ENCODE results near the gene COL6A3.

GRCh38 chr2:237455764-237456163 lies 41.8 kb upstream of the COL6A3 start:
- no peak for TF ChIP-seq POLR2AphosphoS5 (IDR thresholded peaks at IDR 0.05; ENCODE audit: low read depth, low read length)
- no peak for TF ChIP-seq CTCF (IDR thresholded peaks at IDR 0.05 in 2 of 3, conservative IDR thresholded peaks at IDR 0.05 in 1 of 3; ENCODE audit: borderline replicate concordance in 1 of 3, insufficient read depth in 1 of 3, low read depth in 2 of 3, low read length in 2 of 3)
- no peak for TF ChIP-seq POLR2A (IDR thresholded peaks at IDR 0.05; ENCODE audit: borderline replicate concordance, extremely low read depth, insufficient read depth, insufficient read length)
- no peak for TF ChIP-seq CEBPB (IDR thresholded peaks at IDR 0.05; ENCODE audit: low read depth)
- no peak for TF ChIP-seq EZH2phosphoT487 (IDR thresholded peaks at IDR 0.05; ENCODE audit: borderline replicate concordance)
- TF ChIP-seq EGR1 (IDR thresholded peaks at IDR 0.05; ENCODE audit: low read depth) = no peak
- TF ChIP-seq JUND (IDR thresholded peaks at IDR 0.05) = no peak
